ENCODE measurements around the gene TEX14. TPM values are rescaled to one million over a fixed set of nuclear protein-coding genes. Genes with fewer than 3 reads are reported as not detected.

The TEX14 gene
- total and polyA plus RNA-seq, 7 donors: 0.09 to 0.36 (median 0.28) TPM; not detected in 2

- intact Hi-C loops (cut with DNase I): no loop called here
- WGBS, 2 donors: 85 to 87% methylated on average over 1 of the region's 1 CpG
- no peaks in the 10 kb centered on the region for H3K36me3 ChIP-seq
- H3K27ac ChIP-seq: no peak overlapping the region
- no peak overlapping the region for H3K4me3 ChIP-seq
- no peaks in the 10 kb centered on the region for H3K4me1 ChIP-seq
- TF ChIP-seq POLR2AphosphoS5 (IDR thresholded peaks at IDR 0.05) (no peak), CTCF (IDR thresholded peaks at IDR 0.05) (no peak), EP300 (IDR thresholded peaks at IDR 0.05) (no peak), POLR2A (IDR thresholded peaks at IDR 0.05) (no peak)
- no peaks in the 10 kb centered on the region for H3K27me3 ChIP-seq
- H3K9me3 ChIP-seq: no peaks in the 10 kb centered on the region
- DNase-seq: no peak
Measured at GRCh38 chr17:58569196-58569595, 122.6 kb downstream of the TEX14 start.

- Histone ChIP-seq H3K36me3 (no peaks in the 10 kb centered on the region), H3K4me1 (no peaks in the 10 kb centered on the region), H3K27me3 (no peaks in the 10 kb centered on the region), H3K27ac (no peak overlapping the region), H3K4me3 (no peak overlapping the region), H3K9me3 (no peaks in the 10 kb centered on the region)
- intact Hi-C loops (cut with DNase I): no loop called here
- no peak for DNase-seq
- WGBS, 2 donors: 93 to 95% methylated on average over 1 of the region's 1 CpG
- TF ChIP-seq CTCF (IDR thresholded peaks at IDR 0.05) (no peak), POLR2A (IDR thresholded peaks at IDR 0.05) (no peak), POLR2AphosphoS5 (IDR thresholded peaks at IDR 0.05) (no peak), EP300 (IDR thresholded peaks at IDR 0.05) (no peak)
Measured at GRCh38 chr17:58568044-58568799, 123.6 kb downstream of the TEX14 start.

- Histone ChIP-seq H3K27me3 (no peaks in the 10 kb centered on the region), H3K4me1 (no peaks in the 10 kb centered on the region), H3K9me3 (no peaks in the 10 kb centered on the region), H3K4me3 (no peak overlapping the region), H3K36me3 (no peaks in the 10 kb centered on the region), H3K27ac (no peak overlapping the region)
- intact Hi-C loops (cut with DNase I): no loop called here
- no peak for DNase-seq
- no peak for TF ChIP-seq POLR2A (IDR thresholded peaks at IDR 0.05)
- no peak for TF ChIP-seq POLR2AphosphoS5 (IDR thresholded peaks at IDR 0.05)
- TF ChIP-seq EP300 (IDR thresholded peaks at IDR 0.05): no peak
- TF ChIP-seq CTCF (IDR thresholded peaks at IDR 0.05): no peak
- WGBS, 2 donors: 73 to 77% methylated on average over 8 of the region's 8 CpGs
Measured at GRCh38 chr17:58565389-58566311, 126.2 kb downstream of the TEX14 start.

GRCh38 chr17:58564971-58565370 is 126.9 kb downstream of the TEX14 start:
- no peak for DNase-seq
- intact Hi-C loops (cut with DNase I): no loop called here
- TF ChIP-seq EP300 (IDR thresholded peaks at IDR 0.05): no peak
- TF ChIP-seq POLR2A (IDR thresholded peaks at IDR 0.05): no peak
- TF ChIP-seq POLR2AphosphoS5 (IDR thresholded peaks at IDR 0.05): no peak
- no peak for TF ChIP-seq CTCF (IDR thresholded peaks at IDR 0.05)
- WGBS, 2 donors: 70 to 87% methylated on average over 1 of the region's 1 CpG
- Histone ChIP-seq H3K4me1 (no peaks in the 10 kb centered on the region), H3K36me3 (no peaks in the 10 kb centered on the region), H3K9me3 (no peaks in the 10 kb centered on the region), H3K4me3 (no peak overlapping the region), H3K27ac (no peak overlapping the region), H3K27me3 (no peaks in the 10 kb centered on the region)
